ENCODE results near the gene PRMT7. TPM values are rescaled to one million over a fixed set of nuclear protein-coding genes. Genes with fewer than 3 reads are reported as not detected.

PRMT7 gene
- total RNA-seq, 1 experiment from 2014 or later, result 33.1 TPM

- H3K9me3 ChIP-seq (ENCODE audit: control insufficient read depth, insufficient read depth, low read depth, low read length), result no peaks in the 10 kb centered on the region
- in situ Hi-C loops (cut with HindIII; ENCODE audit: low pct_unique_long_range_greater_than_20kb, low sequenced_read_pairs) (no loop called here), intact Hi-C loops (cut with micrococcal nuclease; ENCODE audit: unreplicated experiment) (no loop called here)
- H3K27ac ChIP-seq (ENCODE audit: low read length), result no peak overlapping the region
- DNase-seq (ENCODE audit: low read depth, low spot score) (no peak), ATAC-seq (no peak)
- no peaks in the 10 kb centered on the region for H3K27me3 ChIP-seq (ENCODE audit: control insufficient read depth, insufficient read depth, low read length)
- POLR2A ChIA-PET, result no interaction called here
- TF ChIP-seq, protein P1, sequence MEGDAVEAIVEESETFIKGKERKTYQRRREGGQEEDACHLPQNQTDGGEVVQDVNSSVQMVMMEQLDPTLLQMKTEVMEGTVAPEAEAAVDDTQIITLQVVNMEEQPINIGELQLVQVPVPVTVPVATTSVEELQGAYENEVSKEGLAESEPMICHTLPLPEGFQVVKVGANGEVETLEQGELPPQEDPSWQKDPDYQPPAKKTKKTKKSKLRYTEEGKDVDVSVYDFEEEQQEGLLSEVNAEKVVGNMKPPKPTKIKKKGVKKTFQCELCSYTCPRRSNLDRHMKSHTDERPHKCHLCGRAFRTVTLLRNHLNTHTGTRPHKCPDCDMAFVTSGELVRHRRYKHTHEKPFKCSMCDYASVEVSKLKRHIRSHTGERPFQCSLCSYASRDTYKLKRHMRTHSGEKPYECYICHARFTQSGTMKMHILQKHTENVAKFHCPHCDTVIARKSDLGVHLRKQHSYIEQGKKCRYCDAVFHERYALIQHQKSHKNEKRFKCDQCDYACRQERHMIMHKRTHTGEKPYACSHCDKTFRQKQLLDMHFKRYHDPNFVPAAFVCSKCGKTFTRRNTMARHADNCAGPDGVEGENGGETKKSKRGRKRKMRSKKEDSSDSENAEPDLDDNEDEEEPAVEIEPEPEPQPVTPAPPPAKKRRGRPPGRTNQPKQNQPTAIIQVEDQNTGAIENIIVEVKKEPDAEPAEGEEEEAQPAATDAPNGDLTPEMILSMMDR (IDR thresholded peaks at IDR 0.05), result no peak
- TF ChIP-seq TCF7L2 (IDR thresholded peaks at IDR 0.05; ENCODE audit: low read depth, low read length) (no peak), POLR2AphosphoS5 (IDR thresholded peaks at IDR 0.05; ENCODE audit: low read depth, low read length) (no peak), SIN3A (IDR thresholded peaks at IDR 0.05; ENCODE audit: borderline replicate concordance, insufficient read depth, low read depth, low read length) (no peak)
- TF ChIP-seq, protein P2, sequence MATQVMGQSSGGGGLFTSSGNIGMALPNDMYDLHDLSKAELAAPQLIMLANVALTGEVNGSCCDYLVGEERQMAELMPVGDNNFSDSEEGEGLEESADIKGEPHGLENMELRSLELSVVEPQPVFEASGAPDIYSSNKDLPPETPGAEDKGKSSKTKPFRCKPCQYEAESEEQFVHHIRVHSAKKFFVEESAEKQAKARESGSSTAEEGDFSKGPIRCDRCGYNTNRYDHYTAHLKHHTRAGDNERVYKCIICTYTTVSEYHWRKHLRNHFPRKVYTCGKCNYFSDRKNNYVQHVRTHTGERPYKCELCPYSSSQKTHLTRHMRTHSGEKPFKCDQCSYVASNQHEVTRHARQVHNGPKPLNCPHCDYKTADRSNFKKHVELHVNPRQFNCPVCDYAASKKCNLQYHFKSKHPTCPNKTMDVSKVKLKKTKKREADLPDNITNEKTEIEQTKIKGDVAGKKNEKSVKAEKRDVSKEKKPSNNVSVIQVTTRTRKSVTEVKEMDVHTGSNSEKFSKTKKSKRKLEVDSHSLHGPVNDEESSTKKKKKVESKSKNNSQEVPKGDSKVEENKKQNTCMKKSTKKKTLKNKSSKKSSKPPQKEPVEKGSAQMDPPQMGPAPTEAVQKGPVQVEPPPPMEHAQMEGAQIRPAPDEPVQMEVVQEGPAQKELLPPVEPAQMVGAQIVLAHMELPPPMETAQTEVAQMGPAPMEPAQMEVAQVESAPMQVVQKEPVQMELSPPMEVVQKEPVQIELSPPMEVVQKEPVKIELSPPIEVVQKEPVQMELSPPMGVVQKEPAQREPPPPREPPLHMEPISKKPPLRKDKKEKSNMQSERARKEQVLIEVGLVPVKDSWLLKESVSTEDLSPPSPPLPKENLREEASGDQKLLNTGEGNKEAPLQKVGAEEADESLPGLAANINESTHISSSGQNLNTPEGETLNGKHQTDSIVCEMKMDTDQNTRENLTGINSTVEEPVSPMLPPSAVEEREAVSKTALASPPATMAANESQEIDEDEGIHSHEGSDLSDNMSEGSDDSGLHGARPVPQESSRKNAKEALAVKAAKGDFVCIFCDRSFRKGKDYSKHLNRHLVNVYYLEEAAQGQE (IDR thresholded peaks at IDR 0.05; ENCODE audit: insufficient read depth in 1 of 2, low read depth in 2 of 2, low read length in 1 of 2), result no peak
- no peak overlapping the region for H3K4me3 ChIP-seq (ENCODE audit: low read depth in 2 of 2, low read length in 2 of 2)
- no TSS peak for BruUV-seq (replicated peaks)
- CTCF ChIA-PET, result no interaction called here
- no peaks in the 10 kb centered on the region for H3K36me3 ChIP-seq (ENCODE audit: control insufficient read depth, insufficient read depth, low read length)
- H3K4me1 ChIP-seq (ENCODE audit: control insufficient read depth, insufficient read depth, low read length), result no peaks in the 10 kb centered on the region
Observed at GRCh38 chr16:68356249-68356918, 45.6 kb downstream of the PRMT7 start.

DNA sequence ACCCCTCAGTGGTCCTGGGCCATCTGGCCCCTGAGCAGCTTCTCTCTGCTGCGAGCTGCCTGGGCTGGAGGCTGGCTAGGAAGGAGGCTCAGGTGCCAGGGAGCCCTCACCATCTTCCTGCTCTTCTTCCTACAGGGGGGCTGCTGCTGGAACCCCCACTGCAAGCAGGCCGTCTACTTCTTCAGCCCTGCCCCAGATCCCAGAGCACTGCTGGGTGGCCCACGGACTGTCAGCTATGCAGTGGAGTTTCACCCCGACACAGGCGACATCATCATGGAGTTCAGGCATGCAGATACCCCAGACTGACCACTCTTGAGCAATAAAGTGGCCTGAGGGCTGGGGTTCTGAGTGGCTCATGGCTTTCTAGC is 46.1 kb downstream of the PRMT7 start:
- H3K4me1 ChIP-seq (ENCODE audit: control insufficient read depth, insufficient read depth, low read length), result no peaks in the 10 kb centered on the region
- ATAC-seq (no peak), DNase-seq (ENCODE audit: low read depth, low spot score) (no peak)
- H3K36me3 ChIP-seq (ENCODE audit: control insufficient read depth, insufficient read depth, low read length), result no peaks in the 10 kb centered on the region
- no peak for TF ChIP-seq SIN3A (IDR thresholded peaks at IDR 0.05; ENCODE audit: borderline replicate concordance, insufficient read depth, low read depth, low read length)
- TF ChIP-seq, protein P2 (IDR thresholded peaks at IDR 0.05; ENCODE audit: insufficient read depth in 1 of 2, low read depth in 2 of 2, low read length in 1 of 2), result no peak
- TF ChIP-seq TCF7L2 (IDR thresholded peaks at IDR 0.05; ENCODE audit: low read depth, low read length), result no peak
- TF ChIP-seq, protein P1 (IDR thresholded peaks at IDR 0.05), result no peak
- TF ChIP-seq POLR2AphosphoS5 (IDR thresholded peaks at IDR 0.05; ENCODE audit: low read depth, low read length), result no peak
- ChIA-PET CTCF (no interaction called here), POLR2A (no interaction called here)
- intact Hi-C loops (cut with micrococcal nuclease; ENCODE audit: unreplicated experiment), result no loop called here
- no peak overlapping the region for H3K27ac ChIP-seq (ENCODE audit: low read length)
- no peaks in the 10 kb centered on the region for H3K9me3 ChIP-seq (ENCODE audit: control insufficient read depth, insufficient read depth, low read depth, low read length)
- no peak overlapping the region for H3K4me3 ChIP-seq (ENCODE audit: low read depth in 2 of 2, low read length in 2 of 2)
- no TSS peak for BruUV-seq (replicated peaks)
- H3K27me3 ChIP-seq (ENCODE audit: control insufficient read depth, insufficient read depth, low read length), result no peaks in the 10 kb centered on the region
- in situ Hi-C loops (cut with HindIII; ENCODE audit: low pct_unique_long_range_greater_than_20kb, low sequenced_read_pairs), result no loop called here

Measured in Panc1 (cell line).